Measurements from ENCODE around the gene MRPL50.

Gene MRPL50

GRCh38 chr9:101438523-101438922, 40.1 kb upstream of the MRPL50 start:
- no peak for DNase-seq (ENCODE audit: extremely low read depth, low read depth)
- TF ChIP-seq CTCF (IDR thresholded peaks at IDR 0.05; ENCODE audit: low read depth, low read length), result no peak

- no peak for TF ChIP-seq CTCF (IDR thresholded peaks at IDR 0.05; ENCODE audit: low read depth, low read length)
- no peak for DNase-seq (ENCODE audit: extremely low read depth, low read depth)
Observed at GRCh38 chr9:101437806-101438232, 39.4 kb upstream of the MRPL50 start.

DNA sequence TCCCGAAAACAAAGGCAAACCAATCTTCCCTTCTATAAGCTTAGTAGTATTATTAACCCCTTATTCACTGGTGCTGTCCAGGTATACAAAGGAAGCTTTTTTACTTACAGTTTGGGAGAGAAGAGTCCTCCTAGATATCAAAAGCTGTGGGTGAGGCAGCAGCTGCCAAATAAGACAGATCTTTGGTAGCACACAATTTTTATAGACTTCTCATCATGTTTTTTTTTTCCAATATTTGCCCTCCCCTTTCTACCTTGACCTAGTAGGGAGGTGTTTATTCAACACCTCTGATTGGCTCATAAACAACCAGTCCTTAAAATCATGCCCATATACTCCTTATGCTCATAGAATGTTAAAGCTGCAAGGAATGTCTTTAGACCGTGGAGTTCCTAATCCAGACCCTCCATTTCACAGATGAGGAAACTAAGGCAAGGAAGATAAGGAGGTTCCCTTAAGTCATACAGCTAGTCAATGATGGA, 37.2 kb upstream of the MRPL50 start, which contains the start of gene ALDOB:
ALDOB (minus strand) TSS at position 174 of the 479 bp plus-strand sequence. CDS start 4,887 bp downstream, outside the sequence.
- TF ChIP-seq CTCF (IDR thresholded peaks at IDR 0.05; ENCODE audit: low read depth, low read length), result no peak
- no peak for DNase-seq (ENCODE audit: extremely low read depth, low read depth)

DNA sequence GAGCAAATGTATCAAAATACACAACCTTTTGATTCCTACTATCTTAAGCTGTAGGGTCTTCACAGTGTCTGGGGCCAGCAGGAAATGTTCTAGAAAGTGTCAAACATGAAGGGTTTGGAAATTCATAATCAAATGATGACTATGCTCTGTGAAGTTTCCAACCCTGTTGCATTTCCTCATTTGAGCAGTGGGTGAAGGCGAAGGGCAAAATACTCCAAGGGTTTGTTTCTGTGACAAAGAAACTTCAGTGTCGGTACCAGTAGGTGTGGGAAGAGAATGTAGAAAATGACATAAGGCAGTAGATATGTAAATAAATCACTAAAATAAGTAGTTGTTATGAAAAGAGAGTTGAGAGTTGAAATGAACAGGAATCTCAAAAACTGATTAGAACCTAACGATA, 36.6 kb upstream of the MRPL50 start:
- TF ChIP-seq CTCF (IDR thresholded peaks at IDR 0.05; ENCODE audit: low read depth, low read length), result no peak
- no peak for DNase-seq (ENCODE audit: extremely low read depth, low read depth)

- TF ChIP-seq CTCF (IDR thresholded peaks at IDR 0.05; ENCODE audit: low read depth, low read length), result no peak
- no peak for DNase-seq (ENCODE audit: extremely low read depth, low read depth)
Observed at GRCh38 chr9:101433229-101433628, 34.8 kb upstream of the MRPL50 start.

DNA sequence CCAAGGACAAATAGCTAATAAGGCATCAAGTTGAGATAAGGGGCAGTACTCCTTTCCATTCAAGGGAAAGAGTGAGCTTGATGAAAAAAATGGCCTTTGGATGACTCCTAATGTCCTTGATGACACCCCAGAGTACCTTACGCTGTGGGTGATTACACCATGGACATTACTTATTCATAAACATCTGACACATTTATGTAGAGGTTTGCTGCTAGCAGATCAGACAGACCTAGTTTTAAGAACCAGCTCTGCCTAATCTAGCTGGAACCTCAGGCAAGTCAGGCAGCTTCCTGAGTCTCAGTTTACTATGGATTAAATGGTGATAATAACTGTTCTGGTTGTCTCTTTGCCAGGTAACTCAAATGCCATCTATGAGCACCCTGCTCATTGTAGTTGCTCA, 34.3 kb upstream of the MRPL50 start:
- TF ChIP-seq CTCF (IDR thresholded peaks at IDR 0.05; ENCODE audit: low read depth, low read length), result no peak
- no peak for DNase-seq (ENCODE audit: extremely low read depth, low read depth)

DNA sequence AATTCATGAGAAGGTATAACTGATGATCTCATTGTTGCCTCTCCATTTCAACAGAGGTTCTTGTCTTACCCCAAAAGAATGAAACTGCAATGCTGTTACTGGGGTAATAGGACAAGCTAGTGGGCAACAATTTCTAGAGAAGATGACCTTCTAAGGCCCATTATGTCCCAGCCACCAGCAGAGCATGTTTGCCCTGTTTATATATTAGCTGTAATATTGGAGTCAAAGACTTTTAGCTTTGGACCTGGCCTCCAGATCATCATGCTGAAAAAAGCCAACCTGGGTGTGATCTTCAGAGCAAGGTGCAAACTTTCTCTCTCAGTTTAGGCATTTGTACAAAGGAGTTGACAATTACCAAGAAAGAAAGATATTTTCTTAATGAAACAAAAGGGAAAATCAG, 33.8 kb upstream of the MRPL50 start:
- DNase-seq (ENCODE audit: extremely low read depth, low read depth), result no peak
- no peak for TF ChIP-seq CTCF (IDR thresholded peaks at IDR 0.05; ENCODE audit: low read depth, low read length)
